GM19328 (cell line): ENCODE results near the gene POLR3H.
"Not testable (repeated sequence)": the region's sequence is repeated elsewhere in the genome, so short reads cannot be mapped to it uniquely, and the experiment has no call there.

Experiments
- ATAC-seq: cut with Tn5 transposase; IDR thresholded peaks from one replicate; pipeline ENCODE4 v1.9.1; 2021; ENCODE audit warnings: mild to moderate bottlenecking, moderate library complexity; ENCODE audit not compliant: unreplicated experiment

POLR3H gene

GRCh38 chr22:41543854-41544670, at the start of gene POLR3H:
Gene POLR3H (minus strand): TSS chr22:41544470. CDS start chr22:41544101, 369 bp downstream.
- ATAC-seq = peak; percentile 96

- ATAC-seq = not testable (repeated sequence)
Measured at GRCh38 chr22:41593336-41593960, 49.2 kb upstream of the POLR3H start.

- ATAC-seq = peak; percentile 96
Measured at GRCh38 chr22:41589391-41590241, 45.3 kb upstream of the POLR3H start, which contains the start of gene PMM1. Gene PMM1 (minus strand): TSS chr22:41589840. CDS start chr22:41589805, 35 bp downstream.

DNA sequence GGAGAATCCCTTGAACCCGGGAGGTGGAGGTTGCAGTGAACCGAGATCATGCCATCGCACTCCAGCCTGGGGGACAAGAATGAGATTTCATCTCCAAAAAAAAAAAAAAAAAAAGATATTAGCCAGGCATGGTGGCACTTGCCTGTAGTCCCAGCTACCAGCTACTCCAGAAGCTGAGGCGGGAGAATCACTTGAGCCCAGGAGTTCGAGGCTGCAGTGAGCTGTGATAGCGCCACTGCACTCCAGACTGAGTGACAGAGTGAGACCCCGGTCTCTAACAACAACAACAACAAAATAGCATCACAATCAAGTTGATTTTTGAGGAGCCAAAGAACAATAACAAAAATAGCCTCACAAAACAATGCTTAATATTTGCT, 43.1 kb upstream of the POLR3H start:
- no peak for ATAC-seq

DNA sequence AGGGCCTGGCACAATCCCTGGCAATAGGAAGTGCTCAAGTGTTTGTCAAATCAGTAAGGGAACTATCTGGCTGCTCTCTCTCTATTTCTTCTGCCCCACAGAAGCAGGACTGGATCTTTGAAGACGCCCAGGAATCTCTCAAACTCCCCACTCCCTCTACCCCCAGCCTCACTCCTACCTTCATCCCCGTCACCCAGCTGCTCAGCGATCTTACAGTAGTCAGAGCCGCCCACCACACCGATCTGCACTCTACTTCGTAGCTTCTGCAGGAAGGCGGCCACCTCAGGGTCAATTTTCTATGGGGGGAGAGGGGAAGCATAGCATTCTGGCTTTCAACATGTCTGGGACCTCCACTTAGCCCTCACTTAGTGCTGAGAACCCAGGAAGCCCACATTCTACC, 41.6 kb upstream of the POLR3H start:
- no peak for ATAC-seq

GRCh38 chr22:41584881-41585280, 40.6 kb upstream of the POLR3H start:
- ATAC-seq = no peak

- ATAC-seq = no peak
Measured at GRCh38 chr22:41582694-41583093, 38.4 kb upstream of the POLR3H start.

GRCh38 chr22:41579997-41580355, 35.7 kb upstream of the POLR3H start:
- ATAC-seq = no peak

- ATAC-seq = no peak
Measured at GRCh38 chr22:41579297-41579996, 35.2 kb upstream of the POLR3H start.

DNA sequence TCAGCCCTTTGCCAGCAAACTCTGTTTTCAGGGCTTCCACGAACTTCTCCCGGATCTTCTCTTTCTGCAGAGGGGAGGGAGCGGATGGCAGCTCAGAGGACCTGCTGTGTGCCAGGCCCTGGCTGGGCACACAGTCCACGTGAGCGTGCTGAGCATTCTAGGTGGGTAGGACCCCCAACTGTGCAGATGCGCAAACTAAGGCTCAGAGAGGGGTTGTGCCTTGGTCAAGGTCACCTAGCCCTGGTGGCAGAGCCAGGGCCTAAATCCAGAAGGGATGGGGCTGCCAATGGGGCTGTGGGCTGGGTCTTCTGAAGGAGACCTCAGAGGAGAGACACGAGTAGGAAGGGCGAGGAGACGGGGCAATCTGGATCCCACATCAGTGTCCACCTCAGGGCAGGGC, 34.5 kb upstream of the POLR3H start:
- ATAC-seq = no peak

DNA sequence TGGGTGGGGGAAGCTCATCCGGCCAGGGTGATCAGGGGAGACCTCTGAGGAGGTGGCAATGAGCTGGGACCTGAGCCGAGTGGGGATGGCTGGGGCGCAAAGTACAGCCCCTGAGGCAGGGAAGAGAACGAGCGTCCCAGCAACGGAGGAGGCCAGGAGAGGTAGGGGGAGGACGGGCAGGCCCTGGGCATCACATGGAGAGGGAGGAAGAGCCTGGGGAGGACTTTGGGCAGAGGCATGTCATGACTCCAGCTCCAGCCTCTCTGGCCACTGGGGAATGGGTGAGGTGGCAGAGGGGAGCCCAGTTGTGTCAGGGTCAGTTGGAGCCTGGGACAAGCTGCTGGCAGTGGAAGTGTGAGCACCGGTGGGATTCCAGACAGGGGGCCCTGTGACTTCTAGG, 33.8 kb upstream of the POLR3H start:
- ATAC-seq = no peak

- ATAC-seq = no peak
Measured at GRCh38 chr22:41576877-41577276, 32.6 kb upstream of the POLR3H start.

DNA sequence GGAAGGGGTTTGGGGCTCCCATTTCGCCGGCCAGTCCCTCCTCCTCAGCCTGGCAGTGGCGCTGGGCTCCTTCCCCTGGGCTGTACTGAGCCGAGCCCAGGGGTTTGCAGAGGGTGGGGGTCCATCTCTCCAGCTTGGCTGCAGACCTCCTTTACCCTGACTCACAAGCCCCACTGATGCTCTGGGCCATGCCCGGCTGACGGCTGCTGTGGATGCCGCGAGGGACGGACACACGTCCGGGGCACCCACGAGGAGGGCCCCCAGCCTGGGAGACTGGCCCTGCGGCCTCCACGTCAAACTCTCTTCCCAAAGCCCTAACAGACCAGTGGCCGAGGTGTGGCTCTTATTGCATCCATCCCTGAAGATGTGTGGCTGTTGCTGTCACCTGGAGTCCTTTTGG, 31.3 kb upstream of the POLR3H start:
- no peak for ATAC-seq

GRCh38 chr22:41574847-41575381, 30.6 kb upstream of the POLR3H start:
- ATAC-seq = no peak

DNA sequence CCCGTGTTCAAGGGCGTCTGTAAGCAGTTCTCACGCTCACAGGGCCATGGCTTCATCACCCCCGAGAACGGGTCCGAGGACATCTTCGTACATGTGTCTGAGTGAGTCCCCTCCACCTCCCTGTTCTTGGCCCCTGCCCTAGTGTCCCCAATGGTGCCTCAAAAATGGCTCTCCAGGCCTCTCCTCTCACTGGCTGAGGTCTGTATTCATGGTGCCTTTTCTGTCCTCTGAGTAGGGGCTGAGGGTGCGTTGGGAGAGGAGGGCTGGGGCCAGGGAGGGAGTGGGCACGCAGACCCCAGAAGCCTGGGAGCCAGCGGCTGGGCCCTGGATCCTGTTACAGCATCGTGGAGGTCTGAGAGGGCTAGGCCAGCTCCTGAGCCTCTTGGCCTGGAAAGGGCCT, 29.4 kb upstream of the POLR3H start:
- ATAC-seq = no peak

DNA sequence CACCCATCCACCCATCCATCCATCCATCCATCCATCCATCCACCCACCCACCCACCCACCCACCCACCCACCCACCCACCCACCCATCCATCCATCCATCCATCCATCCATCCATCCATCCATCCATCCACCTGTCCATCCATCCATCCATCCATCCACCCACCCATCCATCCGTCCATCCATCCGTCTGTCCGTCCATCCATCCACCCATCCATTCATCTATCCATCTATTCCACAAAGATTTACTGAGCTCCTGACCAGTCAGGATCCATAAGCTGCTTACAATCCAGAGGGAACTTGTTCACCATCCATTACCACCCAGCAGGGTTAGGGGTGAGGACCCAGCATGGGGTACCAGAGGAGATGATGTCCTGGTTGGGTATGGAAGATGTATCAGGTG, 28.0 kb upstream of the POLR3H start:
- not testable (repeated sequence) for ATAC-seq

- ATAC-seq = no peak
Measured at GRCh38 chr22:41571786-41572185, 27.5 kb upstream of the POLR3H start.

DNA sequence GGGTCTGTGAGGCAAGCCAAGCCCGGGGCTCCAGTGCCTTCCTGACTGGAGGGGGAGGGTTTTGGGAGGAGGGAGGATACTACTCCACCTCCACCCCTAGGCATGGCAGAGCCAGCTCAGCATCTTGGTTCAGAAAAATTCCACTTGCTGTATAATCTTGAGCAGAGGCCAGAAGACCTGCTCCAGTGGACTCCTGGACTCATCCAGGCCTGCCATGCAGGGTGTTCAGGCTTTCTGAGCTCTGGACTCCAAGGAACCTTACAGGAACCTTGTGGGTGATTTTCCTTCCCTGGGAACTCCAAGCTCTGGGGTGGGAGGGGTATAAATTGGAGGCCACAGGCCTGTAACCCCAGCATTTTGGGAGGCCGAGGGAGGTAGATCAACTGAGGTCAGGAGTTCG, 26.0 kb upstream of the POLR3H start:
- no peak for ATAC-seq

DNA sequence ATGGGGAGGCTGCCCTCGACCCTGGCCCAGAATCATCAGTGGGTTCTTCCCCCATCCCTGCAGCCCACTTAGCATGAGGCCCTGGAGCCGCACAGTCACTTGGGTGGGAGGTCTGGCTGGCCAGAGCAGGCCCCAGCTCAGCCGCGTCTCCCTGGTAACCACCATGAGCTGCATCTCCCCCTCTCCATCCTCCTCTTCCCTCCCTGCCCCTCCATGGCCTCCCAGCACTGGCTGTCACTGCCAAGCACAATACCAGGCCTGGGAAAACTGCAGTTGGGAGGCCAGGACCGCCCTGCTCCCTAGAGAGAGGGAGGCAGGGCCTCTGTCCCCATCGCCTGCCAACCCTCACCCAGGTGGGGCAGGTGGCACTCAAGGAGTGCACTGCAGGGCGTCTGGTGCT, 24.5 kb upstream of the POLR3H start:
- ATAC-seq = no peak

DNA sequence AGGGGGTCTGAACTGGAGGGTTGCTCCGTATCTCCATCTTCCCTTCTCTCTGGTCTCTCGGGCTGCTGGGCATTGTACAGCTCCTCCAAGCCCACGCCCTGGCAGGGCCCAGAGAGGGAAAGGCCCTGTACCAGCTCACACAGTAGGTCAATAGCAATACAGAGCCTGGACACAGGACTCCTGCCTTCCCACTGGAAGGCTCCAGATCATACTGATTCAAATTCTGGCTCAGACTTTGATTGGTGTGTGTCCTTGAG, 23.2 kb upstream of the POLR3H start:
- ATAC-seq = no peak
